NCI-H345 treated with DMSO at 0.1 percent for 48 hours (cell line): Measurements from ENCODE around the gene NT5C1A.

Source experiments
- DNase-seq: peaks from one replicate; lab custom pipeline; 2025; ENCODE audit not compliant: unreplicated experiment; lab: John Stamatoyannopoulos, UW

Gene NT5C1A

GRCh38 chr1:39690225-39690624 is 18.3 kb upstream of the NT5C1A start:
- no peak for DNase-seq

GRCh38 chr1:39689635-39690034 is 17.7 kb upstream of the NT5C1A start:
- DNase-seq = no peak

GRCh38 chr1:39689214-39689613 is 17.3 kb upstream of the NT5C1A start:
- DNase-seq = no peak

- no peak for DNase-seq
These were observed 16.8 kb upstream of the NT5C1A start for GRCh38 chr1:39688706-39689105.

- DNase-seq = no peak
These were observed 15.3 kb upstream of the NT5C1A start for GRCh38 chr1:39687243-39687642.

- DNase-seq = no peak
These were observed 13.2 kb upstream of the NT5C1A start for GRCh38 chr1:39685071-39685470.

GRCh38 chr1:39684313-39684664 is 12.4 kb upstream of the NT5C1A start:
- DNase-seq = no peak

- DNase-seq = no peak
These were observed 11.8 kb upstream of the NT5C1A start for GRCh38 chr1:39683591-39684312.

GRCh38 chr1:39681999-39682398 is 10.1 kb upstream of the NT5C1A start:
- DNase-seq = no peak

GRCh38 chr1:39681294-39681693 is 9.4 kb upstream of the NT5C1A start:
- DNase-seq = no peak

- no peak for DNase-seq
These were observed 8.8 kb upstream of the NT5C1A start for GRCh38 chr1:39680751-39681150.

- DNase-seq = no peak
These were observed 7.9 kb upstream of the NT5C1A start for GRCh38 chr1:39679821-39680220.

- DNase-seq = no peak
These were observed 7.0 kb upstream of the NT5C1A start for GRCh38 chr1:39678889-39679288.

GRCh38 chr1:39677645-39678044 is 5.7 kb upstream of the NT5C1A start:
- no peak for DNase-seq

- no peak for DNase-seq
These were observed 5.1 kb upstream of the NT5C1A start for GRCh38 chr1:39676948-39677548.

GRCh38 chr1:39675220-39675619 is 3.3 kb upstream of the NT5C1A start:
- no peak for DNase-seq

- DNase-seq = no peak
These were observed 1.3 kb upstream of the NT5C1A start for GRCh38 chr1:39673215-39673614.

GRCh38 chr1:39672551-39672947 is 642 bp upstream of the NT5C1A start:
- no peak for DNase-seq

- DNase-seq = no peak
These were observed 494 bp downstream of the NT5C1A start for GRCh38 chr1:39671433-39671792.

GRCh38 chr1:39670689-39671088 is 1.2 kb downstream of the NT5C1A start:
- DNase-seq = no peak

- no peak for DNase-seq
These were observed 3.0 kb downstream of the NT5C1A start for GRCh38 chr1:39668894-39669293.

GRCh38 chr1:39668111-39668510 is 3.8 kb downstream of the NT5C1A start:
- no peak for DNase-seq

- no peak for DNase-seq
These were observed 5.1 kb downstream of the NT5C1A start for GRCh38 chr1:39666772-39667171.
